Transverse colon (tissue), 4 donors: Measurements from ENCODE around the gene PIK3C2A. TPM values are rescaled to one million over a fixed set of nuclear protein-coding genes. Genes with fewer than 3 reads are reported as not detected.
"Not testable (repeated sequence)": the region's sequence is repeated elsewhere in the genome, so short reads cannot be mapped to it uniquely, and the experiment has no call there.

ENCODE experiments used
- DNase-seq: peaks from one replicate; pipeline ENCODE4 v3.0.0-alpha.2; 2019
- H3K27ac ChIP-seq, 4 donors: fragments of 200-600 bp; sonication (generic); 2 replicates each; pipeline ENCODE4 v1.5.1; 2016 to 2018; ENCODE audit warnings: inconsistent platforms in 4 of 4
- H3K27me3 ChIP-seq: fragments of 200-600 bp; sonication (generic); 2 replicates; pipeline ENCODE4 v1.5.1; 2017; ENCODE audit warnings: inconsistent platforms
- H3K36me3 ChIP-seq, 4 donors: fragments of 200-600 bp; sonication (generic); 2 replicates each; pipeline ENCODE4 v1.5.1; 2017 to 2019; ENCODE audit warnings: inconsistent platforms in 4 of 4
- H3K4me1 ChIP-seq, 4 donors: fragments of 200-600 bp; sonication (generic); 2 replicates each; pipeline ENCODE4 v1.5.1; 2017 to 2020; ENCODE audit warnings: inconsistent platforms in 4 of 4
- H3K4me3 ChIP-seq, 4 donors: fragments of 200-600 bp; sonication (generic); 1 replicate in 1 of 4; 2 replicates in 3 of 4; pipeline versions ENCODE4 v1.5.1 to v1.6.1; 2017 to 2019; ENCODE audit warnings: inconsistent platforms in 4 of 4
- H3K9me3 ChIP-seq, 2 donors: fragments of 200-600 bp; sonication (generic); 2 replicates each; pipeline ENCODE4 v1.5.1; 2017 to 2019; ENCODE audit warnings: inconsistent platforms in 2 of 2
- EP300 ChIP-seq: sonication (generic); formaldehyde crosslinking; IDR thresholded peaks from one replicate; pipeline ENCODE4 v1.6.1; 2017; ENCODE audit warnings: antibody characterized with exemption, low read depth
- POLR2A ChIP-seq: fragments of 450-650 bp; IDR thresholded peaks from one replicate; pipeline ENCODE4 v1.6.1; 2016; ENCODE audit warnings: antibody characterized with exemption, mild to moderate bottlenecking, moderate library complexity
- POLR2AphosphoS5 ChIP-seq, 3 donors: sonication (generic); formaldehyde crosslinking; IDR thresholded peaks; one replicate each; pipeline ENCODE4 v1.6.1; 2016; ENCODE audit warnings: antibody characterized with exemption in 3 of 3
- WGBS, 2 donors: methylation state at CpG; one replicate each; pipeline ENCODE4 v1.1.5; 2018; ENCODE audit warnings: low coverage in 1 of 2; 5-methylcytosine and 5-hydroxymethylcytosine counted together
- in situ Hi-C, 4 donors: fragments of 200-750 bp; cut with MboI; loops; one replicate each; pipeline versions ENCODE4 v1.15.0 to v1.15.1; 2017; ENCODE audit warnings: low sequenced_read_pairs in 3 of 4, low pct_ligation_motif_present in 1 of 4, low pct_unique_long_range_greater_than_20kb in 1 of 4
- intact Hi-C: fragments of 100-400 bp; cut with DNase I; formaldehyde crosslinking; loops from one replicate; pipeline ENCODE4 v1.15.1; 2023; ENCODE audit warnings: low total_unique reads
- total RNA-seq, 4 donors: library from RNA; depleted of rRNA; stranded (reverse); fragments of >200 nt; gene quantifications; one replicate each; pipeline ENCODE4 v1.1.0, GENCODE V29; 2016
- TF ChIP-seq, protein P1 (sequence below), 5 experiments: fragments of 200-600 bp in 3 of 5; fragments of 450-650 bp in 2 of 5; sonication (generic) in 3 of 5; IDR thresholded peaks; 1 replicate in 2 of 5; 2 replicates in 3 of 5; pipeline ENCODE4 v1.5.1; 2016 to 2017; ENCODE audit warnings: antibody characterized with exemption in 5 of 5, inconsistent platforms in 3 of 5, mild to moderate bottlenecking in 2 of 5, moderate library complexity in 1 of 5

Gene PIK3C2A
- total RNA-seq, 4 donors from 2014 or later: 16.1 to 225 (median 47.8) TPM

DNA sequence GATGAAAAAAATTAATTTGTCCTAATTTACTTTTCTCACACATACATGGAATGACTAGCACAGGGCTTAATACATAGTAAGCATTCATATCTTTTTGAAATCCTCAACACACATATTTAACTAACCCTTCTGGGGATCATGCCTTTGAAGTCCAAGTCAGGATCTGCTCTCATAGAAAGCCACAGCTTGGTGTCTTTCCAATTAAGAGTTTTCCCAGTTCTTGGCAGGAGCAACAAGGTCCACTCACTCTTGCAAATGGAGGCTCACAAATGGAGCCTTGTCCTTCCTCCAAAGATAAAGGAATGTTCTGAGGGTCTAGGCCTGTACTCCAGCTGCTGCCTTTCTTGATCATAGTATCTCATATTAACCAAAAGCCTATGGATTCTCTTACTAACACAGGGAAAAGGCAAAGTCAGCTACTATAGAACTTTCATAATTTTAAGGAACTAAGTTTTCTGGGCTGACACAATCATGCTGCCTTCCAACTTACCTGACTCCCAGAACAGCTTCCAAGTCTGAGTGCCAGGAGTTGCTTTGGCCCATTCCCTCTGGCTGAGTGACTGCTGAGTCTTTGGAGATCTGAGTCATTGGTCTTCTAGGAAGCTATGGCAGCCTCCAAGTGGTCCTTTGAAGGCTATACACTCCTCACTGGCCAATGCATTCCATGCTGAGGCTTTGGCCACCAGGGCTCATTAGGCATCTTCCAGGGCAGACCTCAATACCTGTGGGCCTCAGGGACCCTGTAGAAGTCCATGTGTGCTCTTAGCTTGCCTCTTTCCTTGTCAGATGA, 43.0 kb upstream of the PIK3C2A start:
- DNase-seq: no peak
- intact Hi-C loops (no loop called here), in situ Hi-C loops (no loop called here)
- no peaks in the 10 kb centered on the region for H3K9me3 ChIP-seq
- no peak overlapping the region for H3K27ac ChIP-seq
- no peaks in the 10 kb centered on the region for H3K27me3 ChIP-seq
- TF ChIP-seq EP300: no peak
- TF ChIP-seq POLR2AphosphoS5 (IDR thresholded peaks at IDR 0.05): no peak
- no peak for TF ChIP-seq POLR2A
- TF ChIP-seq, protein P1, sequence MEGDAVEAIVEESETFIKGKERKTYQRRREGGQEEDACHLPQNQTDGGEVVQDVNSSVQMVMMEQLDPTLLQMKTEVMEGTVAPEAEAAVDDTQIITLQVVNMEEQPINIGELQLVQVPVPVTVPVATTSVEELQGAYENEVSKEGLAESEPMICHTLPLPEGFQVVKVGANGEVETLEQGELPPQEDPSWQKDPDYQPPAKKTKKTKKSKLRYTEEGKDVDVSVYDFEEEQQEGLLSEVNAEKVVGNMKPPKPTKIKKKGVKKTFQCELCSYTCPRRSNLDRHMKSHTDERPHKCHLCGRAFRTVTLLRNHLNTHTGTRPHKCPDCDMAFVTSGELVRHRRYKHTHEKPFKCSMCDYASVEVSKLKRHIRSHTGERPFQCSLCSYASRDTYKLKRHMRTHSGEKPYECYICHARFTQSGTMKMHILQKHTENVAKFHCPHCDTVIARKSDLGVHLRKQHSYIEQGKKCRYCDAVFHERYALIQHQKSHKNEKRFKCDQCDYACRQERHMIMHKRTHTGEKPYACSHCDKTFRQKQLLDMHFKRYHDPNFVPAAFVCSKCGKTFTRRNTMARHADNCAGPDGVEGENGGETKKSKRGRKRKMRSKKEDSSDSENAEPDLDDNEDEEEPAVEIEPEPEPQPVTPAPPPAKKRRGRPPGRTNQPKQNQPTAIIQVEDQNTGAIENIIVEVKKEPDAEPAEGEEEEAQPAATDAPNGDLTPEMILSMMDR (IDR thresholded peaks at IDR 0.05): no peak
- no peak overlapping the region for H3K4me3 ChIP-seq
- no peaks in the 10 kb centered on the region for H3K4me1 ChIP-seq
- H3K36me3 ChIP-seq: no peaks in the 10 kb centered on the region

DNA sequence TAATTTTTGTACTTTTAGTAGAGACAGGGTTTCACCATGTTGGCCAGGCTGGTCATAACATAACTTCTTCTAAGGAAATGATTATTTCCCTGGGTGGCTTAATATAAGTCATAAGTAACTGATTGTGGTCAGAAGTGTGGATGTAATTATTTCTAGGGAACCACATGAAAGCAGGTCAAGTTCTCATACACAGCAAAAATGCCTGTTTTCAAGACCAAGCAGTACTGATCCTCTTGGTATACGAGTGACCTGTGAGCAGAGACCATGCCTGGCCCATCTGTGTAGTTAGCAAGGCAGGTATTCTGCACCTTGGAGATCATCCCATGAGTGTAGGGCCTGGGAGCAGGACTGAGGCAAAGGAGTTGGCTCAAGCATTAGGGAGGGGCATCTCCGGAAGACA, 36.3 kb upstream of the PIK3C2A start:
- no peak overlapping the region for H3K4me3 ChIP-seq
- no peak for DNase-seq
- no peaks in the 10 kb centered on the region for H3K4me1 ChIP-seq
- in situ Hi-C loops: loop anchor here in 2 of 4 donors (25.0 kb wide), 1 partner anchor 268 kb away; no protein-coding TSS in a partner anchor
- TF ChIP-seq EP300: no peak
- no peak overlapping the region for H3K27ac ChIP-seq
- no peaks in the 10 kb centered on the region for H3K27me3 ChIP-seq
- no peaks in the 10 kb centered on the region for H3K9me3 ChIP-seq
- 74 to 80% methylated on average over 1 to 2 of the region's 2 CpGs for WGBS, 2 donors
- no peaks in the 10 kb centered on the region for H3K36me3 ChIP-seq
- intact Hi-C loops: no loop called here

DNA sequence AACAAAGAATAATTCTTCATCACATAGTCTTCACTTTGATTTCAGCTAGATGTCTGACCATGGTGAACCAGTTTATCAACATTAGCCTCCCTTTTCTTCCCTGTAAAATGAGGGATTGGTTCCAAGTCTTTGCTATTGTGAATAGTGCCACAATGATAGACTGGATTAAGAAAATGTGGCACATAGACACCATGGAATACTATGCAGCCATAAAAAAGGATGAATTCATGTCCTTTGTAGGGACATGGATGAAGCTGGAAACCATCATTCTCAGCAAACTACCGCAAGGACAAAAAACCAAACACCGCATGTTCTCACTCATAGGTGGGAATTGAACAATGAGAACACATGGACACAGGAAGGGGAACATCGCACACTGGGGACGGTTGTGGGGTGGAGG, 35.2 kb upstream of the PIK3C2A start:
- H3K36me3 ChIP-seq, DNase-seq, H3K4me1 ChIP-seq, H3K9me3 ChIP-seq, H3K27ac ChIP-seq, intact Hi-C loops, H3K4me3 ChIP-seq, H3K27me3 ChIP-seq: not testable (repeated sequence)
- in situ Hi-C loops: loop anchor here in 2 of 4 donors (25.0 kb wide), 1 partner anchor 269 kb away; no protein-coding TSS in a partner anchor
- 95 to 100% methylated on average over 2 to 4 of the region's 4 CpGs for WGBS, 2 donors

DNA sequence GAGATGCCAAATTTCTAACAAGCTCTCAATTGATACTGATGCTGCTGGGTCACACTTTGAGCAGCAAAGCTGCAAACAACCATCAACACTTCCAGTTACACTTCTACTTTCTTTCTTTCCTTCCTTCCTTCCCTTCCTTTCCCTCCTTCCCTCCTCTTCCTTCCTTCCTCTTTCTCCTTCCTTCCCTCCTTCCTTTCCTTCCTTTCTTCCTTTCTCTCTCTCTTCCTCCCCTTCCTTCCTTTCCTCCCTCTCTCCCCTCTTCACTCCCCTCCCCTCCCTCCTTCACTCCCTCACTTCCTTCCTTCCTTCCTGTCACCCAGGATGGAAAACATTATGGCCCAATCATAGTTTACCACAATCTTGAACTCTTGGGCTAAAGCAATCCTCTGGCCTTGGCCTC, 33.0 kb upstream of the PIK3C2A start:
- no peak for TF ChIP-seq EP300
- TF ChIP-seq POLR2A: no peak
- TF ChIP-seq, protein P1 (IDR thresholded peaks at IDR 0.05): no peak
- no peak for TF ChIP-seq POLR2AphosphoS5 (IDR thresholded peaks at IDR 0.05)
- no peak for DNase-seq
- Histone ChIP-seq H3K9me3 (no peaks in the 10 kb centered on the region), H3K4me3 (no peak overlapping the region), H3K27ac (no peak overlapping the region), H3K27me3 (no peaks in the 10 kb centered on the region), H3K36me3 (no peaks in the 10 kb centered on the region), H3K4me1 (no peaks in the 10 kb centered on the region)
- in situ Hi-C loops: loop anchor here in 2 of 4 donors (25.0 kb wide), 1 partner anchor 272 kb away; no protein-coding TSS in a partner anchor
- intact Hi-C loops: no loop called here

DNA sequence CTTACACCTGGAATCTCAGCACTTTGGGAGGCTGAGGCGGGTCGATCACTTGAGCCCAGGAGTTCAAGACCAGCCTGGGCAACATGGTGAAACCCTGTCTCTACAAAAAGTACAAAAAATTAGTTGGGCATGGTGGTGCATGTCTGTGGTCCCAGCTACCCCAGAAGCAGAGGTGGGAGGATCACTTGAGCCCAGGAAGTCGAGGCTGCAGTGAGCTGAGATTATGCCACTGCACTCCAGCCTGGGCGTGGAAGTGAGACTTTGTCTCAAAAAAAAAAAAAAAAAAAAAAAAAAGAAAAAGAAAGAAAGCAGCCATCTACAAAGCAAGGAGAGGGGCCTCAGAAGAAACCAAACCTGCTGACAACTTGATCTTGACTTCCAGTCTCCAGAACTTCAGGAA, 32.1 kb upstream of the PIK3C2A start:
- H3K27me3 ChIP-seq, H3K4me1 ChIP-seq, H3K27ac ChIP-seq, H3K4me3 ChIP-seq, H3K36me3 ChIP-seq, intact Hi-C loops, DNase-seq, H3K9me3 ChIP-seq: not testable (repeated sequence)
- in situ Hi-C loops: loop anchor here in 3 of 4 donors (10.0 to 25.0 kb wide), 2 partner anchors 272 to 285 kb away; no protein-coding TSS in a partner anchor
- WGBS, 2 donors: 80% methylated on average over 4 of the region's 4 CpGs; no CpG with 5 or more reads in 1 of the 2 donors
